ENCODE results near the gene HOXD3. TPM values are rescaled to one million over a fixed set of nuclear protein-coding genes. Genes with fewer than 3 reads are reported as not detected.

Gene HOXD3
- not detected in 2 replicates for total RNA-seq

DNA sequence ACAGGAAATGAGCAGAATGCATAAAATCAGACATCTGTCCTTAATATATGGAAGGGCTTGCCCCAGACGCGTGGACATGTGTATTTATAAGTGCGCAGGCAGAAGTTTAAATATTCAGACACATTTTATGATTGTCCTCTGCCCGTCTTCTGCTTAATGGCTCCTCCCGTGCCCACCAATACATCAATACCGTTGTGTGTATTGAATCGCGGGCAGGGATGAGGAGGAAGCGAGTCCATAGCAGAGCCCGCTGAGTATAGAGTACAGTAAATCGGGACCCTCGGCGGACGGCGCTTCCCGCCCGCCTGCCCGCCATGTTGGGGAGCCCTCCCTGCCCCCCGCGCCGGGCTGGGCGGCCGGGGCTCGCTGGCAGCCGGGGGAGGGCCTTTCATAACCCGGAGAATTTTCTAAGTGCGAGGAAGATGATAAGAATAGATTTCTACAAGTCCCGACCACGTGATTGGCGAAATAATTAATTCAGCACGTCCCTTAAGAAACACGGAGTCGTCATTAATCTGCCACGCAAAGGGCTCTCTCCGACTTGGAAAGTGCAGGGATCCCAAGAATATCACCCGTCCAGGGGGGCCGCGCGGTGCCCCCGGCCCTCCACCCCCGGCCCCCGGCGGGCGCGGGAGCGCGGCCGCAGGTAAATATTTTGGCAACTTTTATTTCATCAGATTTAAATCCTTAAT lies at the start of gene HOXD3:
TSS of gene HOXD3 (plus strand) at position 501 of the 692 bp plus-strand sequence. CDS start 11,808 bp downstream, outside the sequence.

DNA sequence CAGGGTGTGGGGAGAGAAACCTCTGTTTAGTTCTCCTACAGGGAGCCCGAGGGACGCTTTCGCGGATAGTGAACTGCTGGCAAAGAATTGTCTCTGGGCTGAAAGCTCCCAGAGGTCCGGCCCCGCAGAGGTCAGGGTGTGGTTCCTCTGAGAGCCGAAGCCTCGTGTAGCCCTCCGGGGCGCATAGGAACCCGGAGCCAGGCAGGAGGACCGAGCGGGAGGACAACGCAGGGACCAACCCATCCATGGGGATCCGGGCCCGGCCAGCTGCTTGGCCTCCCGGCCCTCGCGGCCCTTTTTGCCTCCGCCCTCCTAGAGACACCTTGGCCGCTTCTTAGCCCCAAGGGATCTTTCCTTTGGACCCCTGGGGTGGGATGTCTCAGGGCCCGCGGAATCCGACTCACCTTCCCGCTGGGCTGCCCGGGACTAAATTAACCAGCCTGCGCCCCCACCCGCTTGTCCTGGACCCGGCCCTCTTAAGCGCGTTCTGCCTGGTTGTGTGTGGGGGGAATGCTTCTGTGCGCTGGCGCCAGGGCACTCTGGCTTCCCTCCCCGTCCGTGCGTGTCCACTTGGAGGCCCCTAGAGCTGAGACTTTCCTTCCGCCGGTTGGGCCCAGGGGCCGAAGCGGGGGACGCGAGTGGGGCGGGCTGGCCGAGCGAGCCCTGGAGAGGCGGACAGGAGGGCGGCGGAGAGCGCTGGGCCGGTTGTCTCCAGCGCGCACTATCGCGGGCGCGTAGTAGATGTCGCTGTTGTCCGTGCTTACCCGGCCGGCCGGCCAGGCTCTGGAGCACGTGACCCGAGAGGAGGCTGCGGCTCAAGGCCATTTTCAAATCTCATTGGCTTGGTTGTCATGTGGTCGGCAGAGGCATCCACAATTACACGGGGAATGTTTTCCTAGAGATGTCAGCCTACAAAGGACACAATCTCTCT lies 41.0 kb upstream of the HOXD3 start, which contains the start of gene HOXD10:
TSS of gene HOXD10 (plus strand) at position 896 of the 931 bp plus-strand sequence. CDS start 56 bp downstream, outside the sequence.

DNA sequence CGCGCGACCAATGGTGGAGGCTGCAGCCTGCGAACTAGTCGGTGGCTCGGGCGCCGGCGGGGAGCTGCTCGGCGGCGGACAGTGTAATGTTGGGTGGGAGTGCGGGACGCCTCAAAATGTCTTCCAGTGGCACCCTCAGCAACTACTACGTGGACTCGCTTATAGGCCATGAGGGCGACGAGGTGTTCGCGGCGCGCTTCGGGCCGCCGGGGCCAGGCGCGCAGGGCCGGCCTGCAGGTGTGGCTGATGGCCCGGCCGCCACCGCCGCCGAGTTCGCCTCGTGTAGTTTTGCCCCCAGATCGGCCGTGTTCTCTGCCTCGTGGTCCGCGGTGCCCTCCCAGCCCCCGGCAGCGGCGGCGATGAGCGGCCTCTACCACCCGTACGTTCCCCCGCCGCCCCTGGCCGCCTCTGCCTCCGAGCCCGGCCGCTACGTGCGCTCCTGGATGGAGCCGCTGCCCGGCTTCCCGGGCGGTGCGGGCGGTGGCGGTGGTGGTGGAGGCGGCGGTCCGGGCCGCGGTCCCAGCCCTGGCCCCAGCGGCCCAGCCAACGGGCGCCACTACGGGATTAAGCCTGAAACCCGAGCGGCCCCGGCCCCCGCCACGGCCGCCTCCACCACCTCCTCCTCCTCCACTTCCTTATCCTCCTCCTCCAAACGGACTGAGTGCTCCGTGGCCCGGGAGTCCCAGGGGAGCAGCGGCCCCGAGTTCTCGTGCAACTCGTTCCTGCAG lies 34.3 kb upstream of the HOXD3 start, which contains the start of gene HOXD9:
TSS of gene HOXD9 (plus strand) at position 37 of the 728 bp plus-strand sequence. CDS start at position 87, 50 bp downstream.

DNA sequence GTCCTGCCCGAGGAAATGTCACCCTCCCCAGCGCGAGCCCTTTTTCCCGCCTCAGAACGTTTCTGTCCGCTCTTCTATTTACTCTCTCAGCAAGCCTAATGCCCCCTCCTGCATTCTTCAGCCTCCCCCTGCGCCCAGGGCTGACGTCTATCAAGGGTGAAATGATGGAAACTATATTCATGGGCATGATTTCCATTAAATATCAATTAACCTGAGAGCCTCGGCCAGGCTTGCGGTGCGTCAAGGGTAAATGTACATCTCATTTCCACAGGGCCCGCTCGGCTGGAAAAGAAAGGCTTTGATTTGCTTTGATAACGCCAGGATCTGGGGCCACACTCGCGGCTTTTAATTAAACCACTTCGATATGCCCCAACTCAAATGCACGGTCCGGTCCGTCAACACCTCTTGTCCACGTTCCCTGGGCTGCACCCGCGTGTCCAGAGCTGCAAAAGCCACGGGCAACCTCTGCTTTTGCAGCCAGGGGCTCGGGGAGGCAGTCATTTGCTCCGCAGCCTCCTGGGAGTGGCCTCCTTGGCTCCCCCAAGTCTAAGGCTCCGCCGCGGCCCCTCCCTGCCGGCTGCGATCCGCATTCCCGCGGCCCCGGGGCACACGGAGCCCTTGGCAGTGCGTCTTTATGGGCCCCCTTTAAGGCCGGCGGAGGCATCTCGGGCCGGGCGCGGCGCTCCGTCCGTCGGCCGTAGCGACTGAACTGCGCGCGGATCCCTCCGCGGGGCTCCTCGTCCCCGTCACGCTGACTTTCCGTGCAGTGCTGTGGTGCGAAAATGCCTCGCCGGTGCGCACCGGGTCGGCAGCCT lies 27.9 kb upstream of the HOXD3 start, which contains the start of gene HOXD8:
TSS of gene HOXD8 (plus strand) at position 724 of the 815 bp plus-strand sequence. CDS start 662 bp downstream, outside the sequence.

DNA sequence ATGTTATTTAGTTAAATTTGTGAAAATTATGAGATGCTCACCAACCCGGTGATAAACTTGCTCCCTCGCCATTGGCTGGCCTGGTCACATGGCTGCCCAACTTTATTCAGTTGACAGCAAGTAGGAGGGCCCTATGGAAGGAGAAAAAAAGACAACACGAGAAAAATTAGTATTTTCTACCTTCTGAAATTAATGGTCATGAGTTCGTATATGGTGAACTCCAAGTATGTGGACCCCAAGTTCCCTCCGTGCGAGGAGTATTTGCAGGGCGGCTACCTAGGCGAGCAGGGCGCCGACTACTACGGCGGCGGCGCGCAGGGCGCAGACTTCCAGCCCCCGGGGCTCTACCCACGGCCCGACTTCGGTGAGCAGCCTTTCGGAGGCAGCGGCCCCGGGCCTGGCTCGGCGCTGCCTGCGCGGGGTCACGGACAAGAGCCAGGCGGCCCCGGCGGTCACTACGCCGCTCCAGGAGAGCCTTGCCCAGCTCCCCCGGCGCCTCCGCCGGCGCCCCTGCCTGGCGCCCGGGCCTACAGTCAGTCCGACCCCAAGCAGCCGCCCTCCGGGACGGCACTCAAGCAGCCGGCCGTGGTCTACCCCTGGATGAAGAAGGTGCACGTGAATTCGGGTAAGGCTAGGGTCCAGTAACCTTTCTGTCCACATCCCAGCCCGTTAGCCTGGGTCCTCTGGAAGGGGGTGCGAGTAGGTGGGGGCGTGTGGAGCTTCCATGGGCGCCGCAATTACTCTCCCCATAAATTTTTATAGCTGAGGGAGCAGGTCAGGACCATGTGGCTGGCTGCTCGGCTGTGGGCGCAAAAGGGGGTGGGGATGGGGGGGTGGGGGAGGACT lies 5.4 kb upstream of the HOXD3 start, which contains the start of gene HOXD4:
TSS of gene HOXD4 (plus strand) at position 109 of the 846 bp plus-strand sequence. CDS start at position 193, 84 bp downstream.

DNA sequence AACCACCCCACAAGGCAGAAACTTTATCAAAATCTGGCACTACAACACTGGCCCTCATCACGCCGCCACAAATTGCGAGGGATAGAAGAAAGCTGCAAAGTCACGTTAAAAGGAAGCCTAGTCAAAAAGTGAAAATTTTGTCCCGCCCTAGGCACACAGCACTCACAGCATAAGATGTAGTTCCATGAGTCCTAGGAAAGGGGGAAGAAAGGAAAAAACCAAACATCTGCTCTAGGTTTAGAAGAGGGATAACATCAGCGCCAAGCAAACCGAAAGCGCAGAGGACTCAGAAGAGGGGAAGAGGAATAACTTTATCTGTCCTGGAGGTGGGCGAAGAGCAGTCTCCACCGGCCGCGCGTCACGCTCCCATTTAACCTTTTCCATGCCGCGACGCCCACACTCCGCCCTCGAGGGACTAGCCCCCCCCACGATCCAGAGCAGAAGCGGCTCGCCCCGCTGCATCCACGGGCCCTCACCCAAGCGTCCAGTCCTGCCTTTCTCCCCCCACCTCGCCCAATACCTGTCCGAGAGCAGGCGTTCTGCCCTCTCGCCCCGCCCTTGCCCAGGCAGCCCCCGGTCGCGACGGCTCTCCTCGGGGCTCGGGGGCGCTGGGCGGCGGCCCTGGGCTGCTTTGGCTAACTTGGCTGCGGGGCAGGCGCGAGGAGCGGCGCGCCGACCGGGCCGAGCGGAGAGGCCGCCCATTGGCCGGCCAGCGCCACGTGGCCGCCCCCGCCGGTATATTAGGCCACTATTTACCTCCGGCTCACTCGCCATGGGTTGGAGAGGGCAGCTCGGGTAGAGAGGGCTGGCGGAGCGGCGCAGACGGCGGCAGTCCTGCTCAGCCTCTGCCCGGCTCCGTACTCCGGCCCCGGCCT lies 31.0 kb downstream of the HOXD3 start, which contains the start of gene HOXD1:
TSS of gene HOXD1 (plus strand) at position 770 of the 875 bp plus-strand sequence. CDS start 134 bp downstream, outside the sequence.

Other genes with a start within 250 kb of the HOXD3 start
- 33.0 and 36.5 TPM in 2 replicates for gene LNPK, start 155.0 kb upstream of the HOXD3 start, total RNA-seq
- not detected in 2 replicates for gene EVX2, start 73.3 kb upstream of the HOXD3 start, total RNA-seq
- gene HOXD13, start 64.6 kb upstream of the HOXD3 start, total RNA-seq: not detected in 2 replicates
- not detected in 2 replicates for gene HOXD12, start 57.5 kb upstream of the HOXD3 start, total RNA-seq
- not detected in 2 replicates for gene HOXD11, start 50.0 kb upstream of the HOXD3 start, total RNA-seq
- gene HOXD10, start 40.5 kb upstream of the HOXD3 start, total RNA-seq: not detected in 2 replicates
- not detected in 2 replicates for gene HOXD9, start 34.6 kb upstream of the HOXD3 start, total RNA-seq
- 0.06 TPM in 1 of 2 replicates, not detected in the other for gene HOXD8, start 27.6 kb upstream of the HOXD3 start, total RNA-seq
- gene HOXD4, start 5.8 kb upstream of the HOXD3 start, total RNA-seq: 0.06 TPM in 1 of 2 replicates, not detected in the other
- gene HOXD1, start 31.4 kb downstream of the HOXD3 start, total RNA-seq: not detected in 2 replicates
- 16.2 and 22.3 TPM in 2 replicates for gene MTX2, start 112.1 kb downstream of the HOXD3 start, total RNA-seq